Keratinocyte (primary cell): ENCODE data around the gene LRRC4C.

Source experiments
- CTCF ChIP-seq, 3 experiments: IDR thresholded peaks in 1 of 3; conservative IDR thresholded peaks in 1 of 3; optimal IDR thresholded peaks in 1 of 3; 2 replicates in 2 of 3; 3 replicates in 1 of 3; pipeline versions ENCODE3 to v1.5.1; 2011; ENCODE audit warnings: low read length in 3 of 3, mild to moderate bottlenecking in 3 of 3, moderate library complexity in 2 of 3, control low read depth in 1 of 3, inconsistent platforms in 1 of 3; ENCODE audit not compliant: insufficient read depth in 2 of 3; ENCODE audit errors: extremely low read depth in 1 of 3
- EZH2 ChIP-seq: IDR thresholded peaks from one replicate; pipeline ENCODE4 v1.6.1; 2012; ENCODE audit warnings: inconsistent platforms, mild to moderate bottlenecking, low read length, moderate library complexity

- TF ChIP-seq CTCF (optimal IDR thresholded peaks at IDR 0.05 in 1 of 3, IDR thresholded peaks at IDR 0.05 in 1 of 3, conservative IDR thresholded peaks at IDR 0.05 in 1 of 3; ENCODE audit: extremely low read depth in 1 of 3, insufficient read depth in 2 of 3, low read length in 3 of 3) (no peak), EZH2 (no peak)
These were observed 1235.7 kb downstream of the LRRC4C start for GRCh38 chr11:40223596-40224330.
